Naive thymus-derived CD4-positive, alpha-beta T cell (primary cell): ENCODE data around the gene MOGAT1. TPM values are rescaled to one million over a fixed set of nuclear protein-coding genes. Genes with fewer than 3 reads are reported as not detected.

Source experiments
- ATAC-seq: fragments of 150-1000 bp; cut with Tn5 transposase; 2 replicates; pipeline ENCODE4 v1.10.0; 2021; ENCODE audit warnings: mild to moderate bottlenecking, moderate library complexity
- CTCF ChIA-PET: fragments of 350-600 bp; sonication (Branson Sonifier 250); formaldehyde crosslinking; loops from one replicate; lab custom pipeline; 2021; ENCODE audit warnings: antibody characterized with exemption; lab: Charles Lee
- POLR2A ChIA-PET: fragments of 350-600 bp; sonication (Branson Sonifier 250); formaldehyde crosslinking; loops from one replicate; lab custom pipeline; 2021; ENCODE audit warnings: antibody characterized with exemption, inconsistent platforms; lab: Charles Lee
- DNase-seq, 9 donors: peaks; one replicate each; pipeline versions ENCODE4 v3.0.0 to v3.0.0-alpha.2; 2020 to 2022; ENCODE audit warnings: mixed read lengths in 1 of 9
- H3K27ac ChIP-seq: one replicate; pipeline ENCODE4 v1.7.0; 2013; ENCODE audit warnings: mild to moderate bottlenecking, low read depth, low read length, moderate library complexity
- H3K27me3 ChIP-seq, 2 donors: one replicate each; pipeline ENCODE4 v1.7.0; 2013; ENCODE audit warnings: low read length in 2 of 2, mild to moderate bottlenecking in 2 of 2, moderate library complexity in 2 of 2; ENCODE audit not compliant: control insufficient read depth in 2 of 2, insufficient read depth in 2 of 2
- H3K36me3 ChIP-seq, 3 experiments: 1 replicate in 2 of 3; 2 replicates in 1 of 3; pipeline ENCODE4 v1.7.0; 2013; ENCODE audit warnings: low read length in 3 of 3, mild to moderate bottlenecking in 3 of 3, moderate library complexity in 1 of 3; ENCODE audit not compliant: insufficient read depth in 3 of 3, control insufficient read depth in 2 of 3
- H3K4me1 ChIP-seq, 2 donors: one replicate each; pipeline ENCODE4 v1.7.0; 2013; ENCODE audit warnings: low read length in 2 of 2, mild to moderate bottlenecking in 2 of 2, moderate library complexity in 1 of 2; ENCODE audit not compliant: control insufficient read depth in 2 of 2, insufficient read depth in 2 of 2
- H3K4me3 ChIP-seq: 2 replicates; pipeline ENCODE4 v1.7.0; 2013; ENCODE audit warnings: mild to moderate bottlenecking, low read length
- H3K9me3 ChIP-seq, 3 experiments: 1 replicate in 2 of 3; 2 replicates in 1 of 3; pipeline ENCODE4 v1.7.0; 2013; ENCODE audit warnings: low read length in 3 of 3; ENCODE audit not compliant: control insufficient read depth in 2 of 3
- H3K27ac Mint-ChIP-seq, 9 donors: one replicate each; pipeline ENCODE4 v1.8.0; 2020 to 2022; ENCODE audit warnings: mixed read lengths in 9 of 9, mild to moderate bottlenecking in 8 of 9, moderate library complexity in 5 of 9, inconsistent platforms in 2 of 9
- H3K27me3 Mint-ChIP-seq, 5 donors: one replicate each; pipeline ENCODE4 v1.8.0; 2021 to 2022; ENCODE audit warnings: mixed read lengths in 5 of 5, mild to moderate bottlenecking in 1 of 5
- H3K36me3 Mint-ChIP-seq, 5 donors: one replicate each; pipeline ENCODE4 v1.8.0; 2020 to 2022; ENCODE audit warnings: mixed read lengths in 5 of 5, mild to moderate bottlenecking in 3 of 5, inconsistent platforms in 1 of 5
- H3K4me1 Mint-ChIP-seq, 7 donors: one replicate each; pipeline ENCODE4 v1.8.0; 2020 to 2022; ENCODE audit warnings: mixed read lengths in 7 of 7, mild to moderate bottlenecking in 3 of 7, inconsistent platforms in 1 of 7
- H3K4me3 Mint-ChIP-seq, 10 donors: one replicate each; pipeline ENCODE4 v1.8.0; 2020 to 2022; ENCODE audit warnings: mild to moderate bottlenecking in 10 of 10, mixed read lengths in 10 of 10, moderate library complexity in 6 of 10, inconsistent platforms in 2 of 10
- H3K9me3 Mint-ChIP-seq, 11 donors: one replicate each; pipeline ENCODE4 v1.8.0; 2020 to 2022; ENCODE audit warnings: mixed read lengths in 11 of 11, mild to moderate bottlenecking in 4 of 11, inconsistent platforms in 1 of 11, moderate library complexity in 1 of 11
- intact Hi-C, 2 donors: fragments of 100-400 bp; cut with micrococcal nuclease; formaldehyde crosslinking; loops; one replicate each; pipeline ENCODE4 v1.15.1; 2023
- polyA plus RNA-seq, 2 donors: library from polyadenylated mRNA; unstranded; fragments of 300-500 nt; fragmentation: Illumina TruSeq; gene quantifications; one replicate each; pipeline ENCODE4 v1.2.3, GENCODE V29; 2021
- total RNA-seq, 6 experiments: library from RNA in 5 of 6; stranded (reverse) in 5 of 6; gene quantifications; 1 replicate in 5 of 6; 2 replicates in 1 of 6; pipeline ENCODE4 v1.2.3 and lab custom pipeline; 2021 to 2026

Gene MOGAT1
- total and polyA plus RNA-seq, 7 experiments from 2014 or later, result not detected

DNA sequence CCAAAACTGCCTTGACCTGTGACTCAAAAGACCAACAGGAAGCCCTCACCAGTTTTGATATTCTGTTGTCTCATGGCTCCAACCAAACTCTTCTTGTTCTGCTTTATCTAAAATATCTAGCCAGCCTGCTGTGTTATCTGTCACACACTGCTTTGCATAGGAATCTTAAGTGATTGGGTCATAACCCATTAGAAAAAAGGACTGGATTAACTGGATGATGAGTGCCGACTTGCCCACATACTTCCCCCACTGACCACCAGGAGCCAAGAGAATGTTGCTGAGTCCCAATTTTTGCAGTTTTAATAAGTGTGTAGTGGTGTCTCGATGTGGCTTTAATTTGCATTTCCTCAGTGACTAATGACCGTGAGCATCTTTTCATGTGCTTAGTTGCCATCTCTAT is 6.5 kb downstream of the MOGAT1 start:
- CTCF ChIA-PET, result no interaction called here

GRCh38 chr2:222683805-222684204 is 12.3 kb downstream of the MOGAT1 start:
- Histone ChIP-seq H3K36me3 (no peaks in the 10 kb centered on the region), H3K9me3 (no peaks in the 10 kb centered on the region), H3K4me1 (no peaks in the 10 kb centered on the region), H3K4me3 (no peak overlapping the region), H3K27ac (no peak overlapping the region), H3K27me3 (no peaks in the 10 kb centered on the region)
- DNase-seq (no peak), ATAC-seq (no peak)
- Mint-ChIP-seq H3K36me3 (no peaks in the 10 kb centered on the region), H3K27ac (no peak overlapping the region), H3K4me3 (no peak overlapping the region), H3K9me3 (peaks cover 0 to 2% (median 0%) of the 10 kb centered on the region in 11 donors), H3K27me3 (peaks cover 19 to 46% (median 26%) of the 10 kb centered on the region in 5 donors), H3K4me1 (peaks cover 0 to 7% (median 5%) of the 10 kb centered on the region in 7 donors)
- CTCF ChIA-PET, result interaction anchor here (0.6 kb wide), 1 partner anchor 1674 kb away, joined by 4 read pairs; no protein-coding TSS in a partner anchor
- intact Hi-C loops, result no loop called here
- POLR2A ChIA-PET, result no interaction called here

More for the DNA sequence above, 6.5 kb downstream of the MOGAT1 start:
- Mint-ChIP-seq H3K4me3 (no peak overlapping the region), H3K36me3 (no peaks in the 10 kb centered on the region), H3K4me1 (no peaks in the 10 kb centered on the region), H3K27ac (no peak overlapping the region), H3K9me3 (peaks cover 0 to under 1% (median 0%) of the 10 kb centered on the region in 11 donors), H3K27me3 (peaks cover 43 to 77% (median 60%) of the 10 kb centered on the region in 5 donors)
- intact Hi-C loops, result no loop called here
- no peaks in the 10 kb centered on the region for H3K36me3 ChIP-seq
- no peaks in the 10 kb centered on the region for H3K4me1 ChIP-seq
- H3K27ac ChIP-seq, result no peak overlapping the region
- H3K9me3 ChIP-seq, result no peaks in the 10 kb centered on the region
- DNase-seq, result no peak
- ATAC-seq, result no peak
- no peak overlapping the region for H3K4me3 ChIP-seq
- POLR2A ChIA-PET, result no interaction called here
- H3K27me3 ChIP-seq, result peaks cover 0 to 8% of the 10 kb centered on the region in 2 donors

- no peaks in the 10 kb centered on the region for H3K36me3 ChIP-seq
- H3K27me3 Mint-ChIP-seq, result peaks cover 8 to 30% (median 10%) of the 10 kb centered on the region in 5 donors
- H3K9me3 Mint-ChIP-seq, result peaks cover 0 to 2% (median 0%) of the 10 kb centered on the region in 11 donors
- peaks cover 0 to 13% (median 7%) of the 10 kb centered on the region in 7 donors for H3K4me1 Mint-ChIP-seq
- H3K4me1 ChIP-seq, result no peaks in the 10 kb centered on the region
- no peaks in the 10 kb centered on the region for H3K9me3 ChIP-seq
- ChIA-PET CTCF (interaction anchor here (1.7 kb wide), 1 partner anchor 20 kb away, joined by 3 read pairs; no protein-coding TSS in a partner anchor), POLR2A (no interaction called here)
- no peaks in the 10 kb centered on the region for H3K27me3 ChIP-seq
- H3K4me3 Mint-ChIP-seq, result no peak overlapping the region
- H3K27ac Mint-ChIP-seq, result no peak overlapping the region
- H3K4me3 ChIP-seq, result no peak overlapping the region
- no peak for DNase-seq
- H3K36me3 Mint-ChIP-seq, result no peaks in the 10 kb centered on the region
- intact Hi-C loops, result no loop called here
- H3K27ac ChIP-seq, result no peak overlapping the region
- ATAC-seq, result no peak
Observed at GRCh38 chr2:222686086-222686750, 14.8 kb downstream of the MOGAT1 start.

- Mint-ChIP-seq H3K4me3 (no peak overlapping the region), H3K27me3 (peaks cover 0 to 22% (median 8%) of the 10 kb centered on the region in 5 donors), H3K36me3 (peaks cover 0 to 4% (median 0%) of the 10 kb centered on the region in 5 donors), H3K4me1 (peaks cover 0 to 13% (median 7%) of the 10 kb centered on the region in 7 donors), H3K27ac (no peak overlapping the region), H3K9me3 (no peaks in the 10 kb centered on the region)
- no peak for ATAC-seq
- no peaks in the 10 kb centered on the region for H3K9me3 ChIP-seq
- DNase-seq, result no peak
- H3K4me3 ChIP-seq, result no peak overlapping the region
- no peaks in the 10 kb centered on the region for H3K36me3 ChIP-seq
- no peak overlapping the region for H3K27ac ChIP-seq
- intact Hi-C loops, result no loop called here
- ChIA-PET POLR2A (no interaction called here), CTCF (interaction anchor here (1.1 kb wide), 1 partner anchor 214 kb away, joined by 4 read pairs; no protein-coding TSS in a partner anchor)
- H3K27me3 ChIP-seq, result no peaks in the 10 kb centered on the region
- H3K4me1 ChIP-seq, result no peaks in the 10 kb centered on the region
Observed at GRCh38 chr2:222688917-222689316, 17.5 kb downstream of the MOGAT1 start.

- intact Hi-C loops, result no loop called here
- no peak overlapping the region for H3K27ac ChIP-seq
- ChIA-PET POLR2A (no interaction called here), CTCF (interaction anchor here (1.1 kb wide), 1 partner anchor 214 kb away, joined by 4 read pairs; no protein-coding TSS in a partner anchor)
- no peak overlapping the region for H3K4me3 Mint-ChIP-seq
- peaks cover 0 to 22% (median 8%) of the 10 kb centered on the region in 5 donors for H3K27me3 Mint-ChIP-seq
- H3K4me1 Mint-ChIP-seq, result peaks cover 0 to 13% (median 7%) of the 10 kb centered on the region in 7 donors
- no peak for ATAC-seq
- H3K9me3 Mint-ChIP-seq, result no peaks in the 10 kb centered on the region
- H3K9me3 ChIP-seq, result no peaks in the 10 kb centered on the region
- no peak overlapping the region for H3K27ac Mint-ChIP-seq
- peaks cover 0 to 4% (median 0%) of the 10 kb centered on the region in 5 donors for H3K36me3 Mint-ChIP-seq
- no peaks in the 10 kb centered on the region for H3K27me3 ChIP-seq
- no peaks in the 10 kb centered on the region for H3K36me3 ChIP-seq
- no peaks in the 10 kb centered on the region for H3K4me1 ChIP-seq
- no peak for DNase-seq
- no peak overlapping the region for H3K4me3 ChIP-seq
Observed at GRCh38 chr2:222689322-222689721, 17.9 kb downstream of the MOGAT1 start.

GRCh38 chr2:222690564-222691200 is 19.2 kb downstream of the MOGAT1 start:
- Mint-ChIP-seq H3K27ac (peak overlapping the region in 1 of 9 donors; percentile 51), H3K36me3 (peaks cover 0 to 4% (median 0%) of the 10 kb centered on the region in 5 donors), H3K4me3 (peak overlapping the region in 2 of 10 donors; percentile 30 to 40), H3K4me1 (peaks cover 0 to 16% (median 7%) of the 10 kb centered on the region in 7 donors), H3K27me3 (peaks cover 0 to 22% (median 3%) of the 10 kb centered on the region in 5 donors), H3K9me3 (no peaks in the 10 kb centered on the region)
- CTCF ChIA-PET, result interaction anchor here (0.9 to 1.9 kb wide), 5 partner anchors 8 to 211 kb away, joined by 3 to 6 read pairs (median 3); no protein-coding TSS in a partner anchor
- intact Hi-C loops, result loop anchor here (1.0 to 2.0 kb wide), 5 partner anchors 18 to 249 kb away; partner anchors contain the start of gene FARSB (in 2 of the 2)
- POLR2A ChIA-PET, result no interaction called here
- H3K4me1 ChIP-seq, result no peaks in the 10 kb centered on the region
- DNase-seq (peak; percentile 48 to 77 (median 68)), ATAC-seq (peak; percentile 100)
- no peaks in the 10 kb centered on the region for H3K36me3 ChIP-seq
- H3K27ac ChIP-seq, result no peak overlapping the region
- no peak overlapping the region for H3K4me3 ChIP-seq
- no peaks in the 10 kb centered on the region for H3K9me3 ChIP-seq
- no peaks in the 10 kb centered on the region for H3K27me3 ChIP-seq
